SU-DHL-6 (cell line): ENCODE data around the gene TADA2A.

Source experiments
- EZH2phosphoT487 ChIP-seq: fragments of 200-600 bp; sonication (generic), shearing (Covaris generic); conservative IDR thresholded peaks from 2 replicates; pipeline ENCODE4 v1.6.1; 2018; ENCODE audit warnings: mild to moderate bottlenecking, antibody characterized with exemption, low read length, moderate library complexity, mixed read lengths
- TF ChIP-seq, protein P1 (sequence below): fragments of 200-600 bp; sonication (generic); IDR thresholded peaks from one replicate; pipeline ENCODE4 v1.5.1; 2017; ENCODE audit warnings: antibody characterized with exemption, mild to moderate bottlenecking, low read length, moderate library complexity; ENCODE audit not compliant: insufficient read depth, poor library complexity, severe bottlenecking

DNA sequence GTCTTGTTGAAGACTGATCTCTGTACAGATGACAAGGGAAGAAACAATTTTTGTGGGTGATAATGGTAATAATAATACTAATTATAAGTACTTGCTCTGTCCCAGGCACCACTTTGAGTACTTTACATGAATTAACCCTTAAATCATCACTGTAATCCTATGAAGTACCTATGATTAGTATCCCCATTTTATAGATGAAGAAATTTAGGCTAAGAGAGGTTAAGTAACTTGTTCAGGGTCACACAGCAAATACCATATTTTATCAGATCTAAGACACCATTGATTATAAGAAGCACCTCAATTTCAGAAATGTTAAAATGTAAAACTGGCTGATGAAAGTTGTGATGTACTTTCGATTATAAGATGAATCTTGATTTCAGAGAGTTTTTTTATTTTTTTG lies 18.6 kb downstream of the TADA2A start:
- TF ChIP-seq, protein P1, sequence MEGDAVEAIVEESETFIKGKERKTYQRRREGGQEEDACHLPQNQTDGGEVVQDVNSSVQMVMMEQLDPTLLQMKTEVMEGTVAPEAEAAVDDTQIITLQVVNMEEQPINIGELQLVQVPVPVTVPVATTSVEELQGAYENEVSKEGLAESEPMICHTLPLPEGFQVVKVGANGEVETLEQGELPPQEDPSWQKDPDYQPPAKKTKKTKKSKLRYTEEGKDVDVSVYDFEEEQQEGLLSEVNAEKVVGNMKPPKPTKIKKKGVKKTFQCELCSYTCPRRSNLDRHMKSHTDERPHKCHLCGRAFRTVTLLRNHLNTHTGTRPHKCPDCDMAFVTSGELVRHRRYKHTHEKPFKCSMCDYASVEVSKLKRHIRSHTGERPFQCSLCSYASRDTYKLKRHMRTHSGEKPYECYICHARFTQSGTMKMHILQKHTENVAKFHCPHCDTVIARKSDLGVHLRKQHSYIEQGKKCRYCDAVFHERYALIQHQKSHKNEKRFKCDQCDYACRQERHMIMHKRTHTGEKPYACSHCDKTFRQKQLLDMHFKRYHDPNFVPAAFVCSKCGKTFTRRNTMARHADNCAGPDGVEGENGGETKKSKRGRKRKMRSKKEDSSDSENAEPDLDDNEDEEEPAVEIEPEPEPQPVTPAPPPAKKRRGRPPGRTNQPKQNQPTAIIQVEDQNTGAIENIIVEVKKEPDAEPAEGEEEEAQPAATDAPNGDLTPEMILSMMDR: no peak
- no peak for TF ChIP-seq EZH2phosphoT487
